GM21367 (cell line): ENCODE measurements around the gene MARCHF11.

Experiments
- ATAC-seq: cut with Tn5 transposase; IDR thresholded peaks from one replicate; pipeline ENCODE4 v1.9.1; 2021; ENCODE audit not compliant: unreplicated experiment

MARCHF11 gene

DNA sequence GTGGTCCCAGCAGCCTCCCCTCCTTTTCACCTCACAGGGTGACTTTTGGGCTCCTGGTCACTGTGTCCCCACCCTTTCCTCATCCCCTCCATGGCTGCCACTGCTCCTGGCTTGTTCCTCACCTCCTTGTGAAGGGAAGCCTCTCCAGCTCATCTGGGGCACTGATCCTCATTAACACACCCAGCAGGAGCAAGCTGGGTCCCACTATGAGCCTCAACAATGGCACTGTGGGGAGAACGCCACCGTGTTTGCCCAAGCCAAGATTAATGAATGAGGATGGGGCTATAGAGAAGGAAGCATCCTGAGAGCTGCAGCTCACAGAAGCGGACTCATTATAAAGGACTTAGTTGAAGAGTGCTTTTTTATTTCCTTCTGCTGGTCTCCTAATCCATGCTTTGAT is 118.4 kb downstream of the MARCHF11 start:
- ATAC-seq, result no peak

- no peak for ATAC-seq
These were observed 122.3 kb downstream of the MARCHF11 start for GRCh38 chr5:16057277-16057676.

DNA sequence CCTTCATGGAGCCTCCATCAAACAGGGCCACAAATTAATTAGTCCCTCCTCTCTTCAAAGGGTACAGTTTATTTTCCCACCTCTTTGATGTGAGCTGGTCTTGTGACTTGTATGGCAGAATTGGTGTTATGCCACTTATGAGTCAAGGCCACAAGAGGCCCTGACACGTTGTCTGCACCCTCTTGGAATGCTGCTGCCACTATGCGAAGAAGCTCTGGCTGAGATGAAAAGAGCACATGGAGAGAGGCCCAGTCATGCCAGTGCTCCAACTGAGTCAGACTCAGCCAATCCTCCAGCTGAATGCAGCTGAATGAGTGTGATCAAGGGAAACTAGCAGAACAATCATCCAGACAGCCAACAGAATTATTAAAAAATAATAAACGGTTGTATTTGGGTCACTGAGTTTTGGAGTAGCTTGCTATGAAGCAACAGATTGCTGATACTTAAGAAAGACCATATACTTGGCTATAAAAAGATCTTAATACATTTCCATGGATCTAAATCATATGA is 128.3 kb downstream of the MARCHF11 start:
- ATAC-seq, result no peak

DNA sequence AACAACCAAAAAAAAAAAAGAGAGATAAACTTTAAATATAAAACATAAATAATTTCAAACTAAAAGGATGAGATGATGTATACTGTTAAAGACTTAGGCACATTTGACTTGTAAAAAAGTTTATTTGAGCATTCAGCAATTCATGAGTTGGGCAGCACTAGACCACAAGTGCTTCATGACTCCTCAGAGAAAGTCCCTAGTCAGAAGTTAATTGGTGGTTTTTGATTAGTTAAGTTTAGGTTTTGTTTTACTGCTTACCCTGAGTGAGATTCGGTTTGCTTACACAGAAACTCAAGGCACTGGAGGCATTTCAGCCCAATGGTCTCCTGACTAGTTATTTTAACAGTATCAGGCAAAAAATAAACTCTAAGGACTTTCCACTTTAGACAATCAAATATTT is 129.2 kb downstream of the MARCHF11 start:
- no peak for ATAC-seq

GRCh38 chr5:16049761-16050160 is 129.8 kb downstream of the MARCHF11 start:
- no peak for ATAC-seq

GRCh38 chr5:16048132-16048531 is 131.5 kb downstream of the MARCHF11 start:
- ATAC-seq, result no peak

- no peak for ATAC-seq
These were observed 136.1 kb downstream of the MARCHF11 start for GRCh38 chr5:16043349-16043965.

DNA sequence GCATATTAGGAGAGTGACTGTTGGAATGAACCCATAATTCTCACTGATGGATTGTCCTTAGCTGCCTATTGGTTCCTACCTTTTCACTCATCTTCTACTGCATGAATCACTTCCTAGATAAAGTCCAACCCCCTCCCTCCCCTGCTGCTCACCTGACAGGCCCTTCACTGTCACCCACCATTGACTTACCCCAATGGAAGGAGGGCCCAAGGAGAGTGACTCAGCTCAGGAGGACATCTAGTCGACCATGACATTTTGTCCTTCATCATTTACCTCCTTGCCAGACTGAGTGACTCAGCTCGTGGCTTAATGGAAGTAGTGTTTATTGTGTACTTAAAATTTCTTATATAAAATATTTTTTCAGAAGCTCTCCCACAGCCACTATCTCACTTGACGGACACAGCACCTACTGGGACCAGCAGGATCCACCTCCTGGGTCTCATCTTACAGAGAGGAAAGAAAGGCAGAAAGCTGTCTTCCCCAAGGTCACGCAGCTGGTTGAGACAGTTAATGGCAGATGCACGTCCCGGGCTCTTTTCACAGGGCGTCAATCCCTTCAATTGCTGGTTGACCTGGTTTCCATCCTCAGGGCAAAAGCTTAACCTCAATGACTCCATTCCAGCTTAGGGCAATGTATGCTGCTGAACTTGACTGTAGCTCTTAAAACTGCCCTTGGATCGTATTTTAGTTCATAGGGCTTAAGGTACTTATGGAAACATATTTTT is 142.3 kb downstream of the MARCHF11 start:
- ATAC-seq, result no peak

DNA sequence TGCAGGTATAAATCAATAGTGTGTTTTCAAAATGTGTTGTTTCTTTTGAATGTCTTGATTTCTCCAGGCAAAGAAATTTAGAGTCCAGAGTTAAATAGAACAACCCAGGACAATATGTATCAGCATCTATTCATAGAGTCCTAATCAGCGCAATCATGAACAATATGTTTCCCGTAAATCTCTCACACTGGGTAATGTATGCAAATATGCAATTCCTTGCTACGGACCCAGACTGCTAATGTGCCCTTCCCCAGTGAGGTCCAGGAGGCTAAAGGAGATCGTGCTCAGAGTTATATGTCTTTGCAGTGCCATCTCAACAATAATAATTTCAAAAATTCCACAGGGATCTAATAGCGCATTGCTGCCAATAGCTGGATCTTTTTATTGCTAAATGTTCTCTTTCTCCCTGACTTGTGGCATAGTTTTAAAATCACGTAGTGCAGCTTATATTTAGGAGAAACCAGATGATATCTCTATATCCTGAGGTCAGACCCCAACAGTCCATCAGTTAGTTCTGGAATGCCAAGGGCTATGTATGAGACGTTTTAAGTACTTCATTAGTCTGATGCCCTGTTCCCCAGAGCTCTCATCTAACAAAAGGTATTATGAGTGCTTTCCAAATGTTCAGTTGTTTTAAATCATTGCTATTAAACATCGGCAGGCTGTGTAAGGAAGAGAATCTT is 145.1 kb downstream of the MARCHF11 start:
- no peak for ATAC-seq

GRCh38 chr5:16033187-16033925 is 146.2 kb downstream of the MARCHF11 start:
- ATAC-seq, result no peak

DNA sequence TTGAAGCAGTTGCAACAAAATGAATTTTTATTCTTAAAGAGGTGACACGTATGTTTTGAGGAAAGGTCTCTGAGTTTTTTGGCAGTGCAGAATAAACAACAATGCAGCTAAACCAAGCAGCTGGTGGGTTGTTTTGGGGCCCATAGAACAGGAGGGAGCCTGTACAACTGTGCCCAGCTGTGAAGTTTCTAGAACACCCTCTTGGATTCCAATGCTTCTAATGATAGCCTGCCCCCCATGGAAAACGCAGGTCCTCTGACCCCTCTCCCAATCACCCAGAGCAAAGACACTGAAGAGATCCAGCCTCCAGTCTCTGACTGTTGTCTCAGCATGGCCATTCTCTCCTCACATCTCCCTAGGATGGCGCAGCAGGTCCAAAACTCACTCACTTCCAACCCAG is 150.9 kb downstream of the MARCHF11 start:
- ATAC-seq, result no peak

DNA sequence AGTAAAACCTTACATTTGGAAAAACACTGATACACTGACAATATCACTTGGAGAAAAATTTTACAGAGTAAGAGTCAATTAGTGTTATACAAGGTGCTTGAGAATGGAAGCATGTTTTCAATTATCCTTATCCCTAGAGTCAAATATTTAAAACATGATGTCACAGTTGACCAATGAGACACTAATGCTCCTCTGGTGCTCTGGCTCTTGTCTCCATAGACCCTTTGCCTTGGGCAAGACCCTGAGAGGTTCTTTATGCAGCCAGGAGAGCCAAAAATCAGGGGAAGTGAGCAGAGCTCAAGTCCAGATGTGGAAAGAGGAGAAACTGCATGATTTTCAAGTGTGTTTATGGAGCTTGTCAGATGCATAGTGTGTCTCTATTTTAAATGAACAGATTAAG is 153.9 kb downstream of the MARCHF11 start:
- no peak for ATAC-seq

GRCh38 chr5:16018970-16019369 is 160.6 kb downstream of the MARCHF11 start:
- ATAC-seq, result no peak

DNA sequence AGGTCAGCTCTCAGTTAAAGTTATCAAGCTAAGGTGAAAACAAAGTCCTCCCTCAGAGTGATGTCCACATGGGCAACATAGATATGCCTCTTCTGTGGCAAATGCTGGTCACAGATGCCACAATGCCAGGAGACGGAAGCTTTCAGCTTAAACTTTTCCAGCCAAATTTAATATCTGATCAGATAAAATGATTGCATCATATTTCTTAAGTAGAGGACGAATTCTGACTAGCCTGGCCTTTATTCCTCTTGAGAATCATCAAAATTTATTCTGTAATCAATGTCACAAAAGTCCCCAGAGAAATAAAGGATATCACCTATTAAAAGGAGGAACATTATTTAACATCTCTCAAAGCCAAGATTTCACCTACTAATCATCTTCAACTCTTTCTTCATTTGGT is 161.9 kb downstream of the MARCHF11 start:
- no peak for ATAC-seq
